ENCODE data around the gene CLPTM1.

CLPTM1 gene

GRCh38 chr19:45011959-45012358 is 56.8 kb downstream of the CLPTM1 start:
- ChIA-PET CTCF (no interaction called here), POLR2A (no interaction called here)
- TF ChIP-seq FOXK2 (IDR thresholded peaks at IDR 0.05) (no peak), FOXA1 (IDR thresholded peaks at IDR 0.05) (no peak), ARNT (IDR thresholded peaks at IDR 0.05) (no peak), ZNF384 (IDR thresholded peaks at IDR 0.05) (no peak), SUZ12 (IDR thresholded peaks at IDR 0.05) (no peak), LEF1 (IDR thresholded peaks at IDR 0.05; ENCODE audit: borderline replicate concordance) (no peak), TARDBP (IDR thresholded peaks at IDR 0.05) (no peak), BHLHE40 (IDR thresholded peaks at IDR 0.05; ENCODE audit: borderline replicate concordance) (no peak), SP1 (IDR thresholded peaks at IDR 0.05) (no peak), PKNOX1 (IDR thresholded peaks at IDR 0.05) (no peak)
- DNase-seq (ENCODE audit: extremely low spot score) = no peak

- POLR2A ChIA-PET = no interaction called here
- CTCF ChIA-PET = interaction anchor here (0.6 to 1.0 kb wide), 4 partner anchors 10 to 1745 kb away, joined by 3 to 4 read pairs (median 3); partner anchors contain the start of gene CLASRP
- TF ChIP-seq ZNF384 (IDR thresholded peaks at IDR 0.05) = no peak
- TF ChIP-seq L3MBTL2 (conservative IDR thresholded peaks at IDR 0.05) = no peak
- no peak for TF ChIP-seq TARDBP (IDR thresholded peaks at IDR 0.05)
- TF ChIP-seq LEF1 (IDR thresholded peaks at IDR 0.05; ENCODE audit: borderline replicate concordance) = no peak
- no peak for TF ChIP-seq SP1 (IDR thresholded peaks at IDR 0.05)
- no peak for TF ChIP-seq FOXA1 (IDR thresholded peaks at IDR 0.05)
- no peak for TF ChIP-seq FOXK2 (IDR thresholded peaks at IDR 0.05)
- peak; percentile 69 for DNase-seq (ENCODE audit: extremely low spot score)
Observed at GRCh38 chr19:45016388-45017314, 61.5 kb downstream of the CLPTM1 start.

- DNase-seq (ENCODE audit: extremely low spot score) = no peak
- ChIA-PET CTCF (no interaction called here), POLR2A (interaction anchor here (1.0 kb wide), 1 partner anchor 20 kb away, joined by 5 read pairs; the partner anchor contains the start of gene CLASRP)
- no peak for TF ChIP-seq NFRKB (IDR thresholded peaks at IDR 0.05)
- no peak for TF ChIP-seq CTBP1 (IDR thresholded peaks at IDR 0.05; ENCODE audit: borderline replicate concordance)
- TF ChIP-seq ARNT (IDR thresholded peaks at IDR 0.05) = no peak
- no peak for TF ChIP-seq L3MBTL2 (conservative IDR thresholded peaks at IDR 0.05)
- no peak for TF ChIP-seq TARDBP (IDR thresholded peaks at IDR 0.05)
- no peak for TF ChIP-seq ELF4 (IDR thresholded peaks at IDR 0.05)
- TF ChIP-seq ZNF384 (IDR thresholded peaks at IDR 0.05) = no peak
- TF ChIP-seq LEF1 (IDR thresholded peaks at IDR 0.05; ENCODE audit: borderline replicate concordance) = no peak
- TF ChIP-seq SUZ12 (IDR thresholded peaks at IDR 0.05) = no peak
- TF ChIP-seq PKNOX1 (IDR thresholded peaks at IDR 0.05) = no peak
- TF ChIP-seq SP1 (IDR thresholded peaks at IDR 0.05) = no peak
- TF ChIP-seq FOXK2 (IDR thresholded peaks at IDR 0.05) = no peak
- TF ChIP-seq HDGF (IDR thresholded peaks at IDR 0.05; ENCODE audit: borderline replicate concordance) = no peak
- TF ChIP-seq BHLHE40 (IDR thresholded peaks at IDR 0.05; ENCODE audit: borderline replicate concordance) = no peak
- TF ChIP-seq FOXM1 (IDR thresholded peaks at IDR 0.05; ENCODE audit: borderline replicate concordance) = no peak
- TF ChIP-seq FOXA1 (IDR thresholded peaks at IDR 0.05) = no peak
Observed at GRCh38 chr19:45019187-45019586, 64.0 kb downstream of the CLPTM1 start.

- POLR2A ChIA-PET = no interaction called here
- no peak for DNase-seq (ENCODE audit: extremely low spot score)
- CTCF ChIA-PET = no interaction called here
- TF ChIP-seq PKNOX1 (IDR thresholded peaks at IDR 0.05) = no peak
- no peak for TF ChIP-seq ARNT (IDR thresholded peaks at IDR 0.05)
- no peak for TF ChIP-seq ZNF384 (IDR thresholded peaks at IDR 0.05)
- TF ChIP-seq LEF1 (IDR thresholded peaks at IDR 0.05; ENCODE audit: borderline replicate concordance) = no peak
- no peak for TF ChIP-seq NFRKB (IDR thresholded peaks at IDR 0.05)
- TF ChIP-seq CTBP1 (IDR thresholded peaks at IDR 0.05; ENCODE audit: borderline replicate concordance) = no peak
- TF ChIP-seq ELF4 (IDR thresholded peaks at IDR 0.05) = no peak
Observed at GRCh38 chr19:45020071-45020470, 64.9 kb downstream of the CLPTM1 start.

- POLR2A ChIA-PET = no interaction called here
- no peak for TF ChIP-seq FOXK2 (IDR thresholded peaks at IDR 0.05)
- no peak for TF ChIP-seq FOXM1 (IDR thresholded peaks at IDR 0.05; ENCODE audit: borderline replicate concordance)
- TF ChIP-seq BHLHE40 (IDR thresholded peaks at IDR 0.05; ENCODE audit: borderline replicate concordance) = no peak
- TF ChIP-seq LEF1 (IDR thresholded peaks at IDR 0.05; ENCODE audit: borderline replicate concordance) = no peak
- TF ChIP-seq PKNOX1 (IDR thresholded peaks at IDR 0.05) = no peak
- TF ChIP-seq HDGF (IDR thresholded peaks at IDR 0.05; ENCODE audit: borderline replicate concordance) = no peak
- no peak for TF ChIP-seq TARDBP (IDR thresholded peaks at IDR 0.05)
- TF ChIP-seq CTBP1 (IDR thresholded peaks at IDR 0.05; ENCODE audit: borderline replicate concordance) = no peak
- TF ChIP-seq NFRKB (IDR thresholded peaks at IDR 0.05) = no peak
- no peak for TF ChIP-seq SUZ12 (IDR thresholded peaks at IDR 0.05)
- CTCF ChIA-PET = no interaction called here
- no peak for DNase-seq (ENCODE audit: extremely low spot score)
Observed at GRCh38 chr19:45021971-45022370, 66.8 kb downstream of the CLPTM1 start.
